Type B pancreatic cell (in vitro differentiated cells): ENCODE results near the gene ARHGAP8. TPM values are rescaled to one million over a fixed set of nuclear protein-coding genes. Genes with fewer than 3 reads are reported as not detected.

Experiments
- DNase-seq: peaks from one replicate; pipeline ENCODE4 v3.0.0; 2021; ENCODE audit warnings: mixed read lengths; ENCODE audit not compliant: unreplicated experiment; ENCODE audit errors: extremely low spot score
- H3K27ac Mint-ChIP-seq: 2 replicates; pipeline ENCODE4 v1.8.0; 2021; ENCODE audit warnings: mild to moderate bottlenecking, mixed read lengths
- H3K27me3 Mint-ChIP-seq: 2 replicates; pipeline ENCODE4 v1.8.0; 2021; ENCODE audit warnings: mixed read lengths
- H3K36me3 Mint-ChIP-seq: 2 replicates; pipeline ENCODE4 v1.8.0; 2021; ENCODE audit warnings: mixed read lengths
- H3K4me1 Mint-ChIP-seq: one replicate; pipeline ENCODE4 v1.8.0; 2021; ENCODE audit warnings: mixed read lengths; ENCODE audit not compliant: unreplicated experiment
- H3K4me3 Mint-ChIP-seq: 2 replicates; pipeline ENCODE4 v1.8.0; 2021; ENCODE audit warnings: mild to moderate bottlenecking, mixed read lengths
- H3K9me3 Mint-ChIP-seq: 2 replicates; pipeline ENCODE4 v1.8.0; 2021; ENCODE audit warnings: mixed read lengths
- total RNA-seq: library from RNA; stranded (reverse); gene quantifications from 2 replicates; pipeline ENCODE4 v1.2.1, GENCODE V29; 2021; ENCODE audit warnings: low replicate concordance
- TF ChIP-seq, protein P1 (sequence below): fragments of 200-600 bp; sonication (generic); conservative IDR thresholded peaks from 2 replicates; pipeline ENCODE4 v1.5.0; 2021; ENCODE audit warnings: antibody characterized with exemption, mild to moderate bottlenecking

The ARHGAP8 gene
- total RNA-seq, 1 donor from 2014 or later, result 18.0 TPM

GRCh38 chr22:44730490-44731356 lies 21.7 kb upstream of the ARHGAP8 start:
- Mint-ChIP-seq H3K36me3 (no peaks in the 10 kb centered on the region), H3K4me3 (no peak overlapping the region), H3K9me3 (no peaks in the 10 kb centered on the region), H3K4me1 (peaks cover 5% of the 10 kb centered on the region), H3K27ac (peak overlapping the region; percentile 74), H3K27me3 (no peaks in the 10 kb centered on the region)
- DNase-seq, result no peak
- TF ChIP-seq, protein P1, sequence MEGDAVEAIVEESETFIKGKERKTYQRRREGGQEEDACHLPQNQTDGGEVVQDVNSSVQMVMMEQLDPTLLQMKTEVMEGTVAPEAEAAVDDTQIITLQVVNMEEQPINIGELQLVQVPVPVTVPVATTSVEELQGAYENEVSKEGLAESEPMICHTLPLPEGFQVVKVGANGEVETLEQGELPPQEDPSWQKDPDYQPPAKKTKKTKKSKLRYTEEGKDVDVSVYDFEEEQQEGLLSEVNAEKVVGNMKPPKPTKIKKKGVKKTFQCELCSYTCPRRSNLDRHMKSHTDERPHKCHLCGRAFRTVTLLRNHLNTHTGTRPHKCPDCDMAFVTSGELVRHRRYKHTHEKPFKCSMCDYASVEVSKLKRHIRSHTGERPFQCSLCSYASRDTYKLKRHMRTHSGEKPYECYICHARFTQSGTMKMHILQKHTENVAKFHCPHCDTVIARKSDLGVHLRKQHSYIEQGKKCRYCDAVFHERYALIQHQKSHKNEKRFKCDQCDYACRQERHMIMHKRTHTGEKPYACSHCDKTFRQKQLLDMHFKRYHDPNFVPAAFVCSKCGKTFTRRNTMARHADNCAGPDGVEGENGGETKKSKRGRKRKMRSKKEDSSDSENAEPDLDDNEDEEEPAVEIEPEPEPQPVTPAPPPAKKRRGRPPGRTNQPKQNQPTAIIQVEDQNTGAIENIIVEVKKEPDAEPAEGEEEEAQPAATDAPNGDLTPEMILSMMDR, result no peak

DNA sequence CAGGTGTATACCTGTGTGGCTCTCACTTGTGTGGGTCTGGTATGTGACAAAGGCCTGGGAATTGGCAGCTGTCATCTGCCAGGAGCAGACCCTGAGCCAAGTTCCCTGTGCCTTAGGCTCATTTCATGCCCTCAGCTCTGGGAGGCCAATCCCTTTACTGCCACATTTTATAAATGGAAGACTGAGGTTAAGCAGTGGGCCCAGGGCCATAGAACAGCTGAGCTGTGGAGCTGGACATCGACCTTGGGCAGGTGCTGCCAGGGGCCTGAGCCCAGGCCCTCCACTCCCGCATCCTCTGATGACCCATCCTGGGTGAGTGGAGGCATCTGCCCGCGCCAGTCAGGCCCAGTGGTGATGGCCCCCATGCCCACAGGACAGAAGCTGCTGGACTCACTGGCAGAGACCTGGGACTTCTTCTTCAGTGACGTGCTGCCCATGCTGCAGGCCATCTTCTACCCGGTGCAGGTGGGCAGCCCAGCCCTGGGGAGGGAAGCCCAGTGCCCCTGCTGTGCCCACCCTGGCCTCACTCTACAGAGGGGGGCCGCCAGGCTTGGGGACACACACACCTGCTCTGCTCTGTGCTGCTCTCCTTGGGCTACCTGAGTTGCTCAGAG lies 20.9 kb upstream of the ARHGAP8 start:
- TF ChIP-seq, protein P1, result no peak
- H3K27ac Mint-ChIP-seq, result no peak overlapping the region

DNA sequence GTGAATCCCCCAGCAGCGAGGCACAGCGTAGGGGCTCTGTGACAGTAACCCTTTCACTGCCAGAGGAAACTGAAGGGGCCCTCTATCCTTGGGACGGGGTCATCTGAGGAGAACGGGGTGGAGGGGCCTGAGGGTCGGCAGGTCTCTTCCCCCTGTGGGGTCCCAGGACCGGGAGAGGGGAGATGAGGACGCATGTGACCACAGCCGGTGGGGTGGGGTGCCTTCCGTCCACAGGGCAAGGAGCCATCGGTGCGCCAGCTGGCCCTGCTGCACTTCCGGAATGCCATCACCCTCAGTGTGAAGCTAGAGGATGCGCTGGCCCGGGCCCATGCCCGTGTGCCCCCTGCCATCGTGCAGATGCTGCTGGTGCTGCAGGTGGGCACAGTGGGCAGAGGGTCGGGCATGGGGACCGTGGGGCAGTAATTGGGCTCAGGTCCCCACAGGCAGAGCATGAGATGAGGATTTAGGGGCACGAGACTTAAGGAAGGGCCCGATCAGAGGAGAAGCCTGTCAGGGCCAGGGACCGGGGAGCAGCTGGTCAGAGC lies 20.3 kb upstream of the ARHGAP8 start:
- no peaks in the 10 kb centered on the region for H3K36me3 Mint-ChIP-seq

More for the DNA sequence above, 20.9 kb upstream of the ARHGAP8 start:
- H3K9me3 Mint-ChIP-seq, result no peaks in the 10 kb centered on the region
- no peak overlapping the region for H3K4me3 Mint-ChIP-seq
- DNase-seq, result no peak
- peaks cover 9% of the 10 kb centered on the region for H3K4me1 Mint-ChIP-seq
- no peaks in the 10 kb centered on the region for H3K36me3 Mint-ChIP-seq
- H3K27me3 Mint-ChIP-seq, result no peaks in the 10 kb centered on the region

GRCh38 chr22:44732661-44733060 lies 19.7 kb upstream of the ARHGAP8 start:
- Mint-ChIP-seq H3K36me3 (no peaks in the 10 kb centered on the region), H3K27ac (no peak overlapping the region), H3K27me3 (no peaks in the 10 kb centered on the region), H3K9me3 (no peaks in the 10 kb centered on the region), H3K4me1 (peaks cover 9% of the 10 kb centered on the region), H3K4me3 (no peak overlapping the region)
- TF ChIP-seq, protein P1, result no peak
- DNase-seq, result no peak

More for the DNA sequence above, 20.3 kb upstream of the ARHGAP8 start:
- Mint-ChIP-seq H3K4me3 (no peak overlapping the region), H3K4me1 (peaks cover 9% of the 10 kb centered on the region), H3K27ac (no peak overlapping the region), H3K27me3 (no peaks in the 10 kb centered on the region), H3K9me3 (no peaks in the 10 kb centered on the region)
- TF ChIP-seq, protein P1, result no peak
- DNase-seq, result no peak

DNA sequence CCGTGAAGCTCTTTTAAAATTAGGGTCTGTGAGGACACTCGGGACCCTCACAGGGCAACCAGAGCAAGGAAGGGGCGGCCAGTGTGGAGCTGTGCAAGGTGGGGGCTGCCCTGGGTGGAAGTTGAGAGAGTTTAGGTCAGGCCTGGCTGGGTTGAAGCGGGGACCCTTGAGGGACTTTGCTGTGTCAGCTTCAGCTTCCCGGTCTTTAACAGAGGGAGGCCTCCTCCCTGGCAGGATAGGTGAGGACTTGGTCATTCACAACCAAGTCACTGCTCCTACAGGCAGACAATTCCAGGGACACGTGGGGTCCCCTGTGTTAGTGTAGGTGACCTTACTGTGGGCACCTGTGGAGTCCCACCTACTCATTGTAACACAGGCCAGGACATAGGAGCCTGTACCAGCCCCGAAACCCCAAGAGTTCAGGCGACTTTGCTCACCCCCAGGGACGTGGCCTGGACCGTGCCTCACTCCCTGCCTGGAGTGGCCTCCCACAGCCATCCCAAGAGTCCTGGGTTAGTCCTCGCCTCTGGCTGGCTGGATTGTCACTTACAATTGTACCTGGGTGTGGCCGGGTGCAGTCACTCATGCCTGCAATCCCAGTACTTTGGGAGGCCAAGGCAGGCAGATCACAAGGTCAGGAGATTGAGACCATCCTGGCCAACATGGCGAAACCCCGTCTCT lies 18.8 kb upstream of the ARHGAP8 start:
- no peak for DNase-seq
- Mint-ChIP-seq H3K27ac (no peak overlapping the region), H3K4me1 (peaks cover 9% of the 10 kb centered on the region), H3K9me3 (no peaks in the 10 kb centered on the region), H3K4me3 (no peak overlapping the region), H3K36me3 (no peaks in the 10 kb centered on the region), H3K27me3 (no peaks in the 10 kb centered on the region)
- TF ChIP-seq, protein P1, result no peak
